Measurements from ENCODE around the gene SIRPG. TPM values are rescaled to one million over a fixed set of nuclear protein-coding genes. Genes with fewer than 3 reads are reported as not detected.
A peak's percentile ranks its signal among the peaks of the same experiment; 100 is the strongest.

The SIRPG gene
- total and polyA plus RNA-seq, 2 of the 8 experiments (the other 6 are each of a cell fraction or from before 2014, with no cell fraction given): 0.08 TPM; not detected in 1

GRCh38 chr20:1633535-1633934 is 24.0 kb downstream of the SIRPG start:
- ChIA-PET POLR2A (ENCODE audit: partially characterized antibody) (no interaction called here), CTCF (ENCODE audit: partially characterized antibody) (no interaction called here)
- Histone ChIP-seq H3K4me2 (ENCODE audit: insufficient read depth in 1 of 2, low read depth in 2 of 2, low read length in 2 of 2) (no peak overlapping the region), H3K4ac (replicated peaks; ENCODE audit: insufficient read length, low read depth, low read length) (no peak overlapping the region), H2BK15ac (ENCODE audit: low read length) (no peak overlapping the region; the same call in 1 of the 2 replicates), H3K27ac (ENCODE audit: low read depth, low read length) (no peak overlapping the region), H2BK12ac (ENCODE audit: low read depth, low read length) (no peak overlapping the region), H2BK20ac (ENCODE audit: low read length) (0 out of 2 replicates have a peak overlapping the region, but pooled peaks have one; percentile 80), H3K9me3 (ENCODE audit: insufficient read depth in 2 of 2, low read depth in 1 of 2, low read length in 1 of 2) (no peaks in the 10 kb centered on the region), H4K20me1 (replicated peaks in 1 of 2; ENCODE audit: control insufficient read depth in 1 of 2, insufficient read depth in 2 of 2, low read length in 2 of 2) (no peaks in the 10 kb centered on the region), H3K56ac (replicated peaks; ENCODE audit: insufficient read length, low read depth, low read length) (no peak overlapping the region), H2BK120ac (replicated peaks; ENCODE audit: low read depth, low read length) (peak overlapping the region; percentile 36), H3K36me3 (ENCODE audit: control insufficient read depth in 2 of 4, insufficient read depth in 4 of 4, low read length in 3 of 4) (no peaks in the 10 kb centered on the region), H2BK5ac (ENCODE audit: low read depth, low read length) (no peak overlapping the region), H4K8ac (ENCODE audit: extremely low read depth, insufficient read depth, low read length) (no peak overlapping the region), H3K4me1 (replicated peaks in 1 of 4; ENCODE audit: control insufficient read depth in 3 of 4, insufficient read depth in 4 of 4, low read length in 3 of 4) (peaks cover 0 to 9% (median 4%) of the 10 kb centered on the region in 4 experiments; a peak in 4 of 7 replicates), H3K27me3 (replicated peaks in 1 of 4; ENCODE audit: control insufficient read depth in 3 of 4, extremely low read depth in 1 of 4, insufficient read depth in 3 of 4, low read length in 3 of 4) (no peaks in the 10 kb centered on the region), H3K79me1 (ENCODE audit: low read depth, low read length) (no peaks in the 10 kb centered on the region), H4K91ac (replicated peaks; ENCODE audit: insufficient read length, low read length) (no peak overlapping the region), H4K5ac (ENCODE audit: insufficient read length, low read depth, low read length) (no peak overlapping the region), H3K4me3 (ENCODE audit: extremely low read depth in 1 of 4, insufficient read depth in 2 of 4, low read depth in 3 of 4, low read length in 4 of 4) (no peak overlapping the region), H3K9ac (replicated peaks in 1 of 4; ENCODE audit: extremely low read depth in 1 of 4, low read depth in 3 of 4, low read length in 3 of 4) (no peak overlapping the region), H3K23me2 (ENCODE audit: low read depth, low read length) (no peaks in the 10 kb centered on the region), H3K14ac (ENCODE audit: insufficient read length) (no peak overlapping the region), H3K23ac (ENCODE audit: insufficient read length) (no peak overlapping the region), H3K79me2 (ENCODE audit: control insufficient read depth in 1 of 2, insufficient read depth in 2 of 2, low read length in 2 of 2) (no peaks in the 10 kb centered on the region), H2AK5ac (ENCODE audit: low read depth, low read length) (no peak overlapping the region), H2AFZ (ENCODE audit: low read length) (no peak overlapping the region), H3K18ac (ENCODE audit: extremely low read depth, low read length) (no peak overlapping the region)
- FAIRE-seq (no peak), DNase-seq (ENCODE audit: low read depth in 1 of 2, low spot score in 2 of 2) (no peak)
- 93% methylated on average over 4 of the region's 4 CpGs; no CpG with 5 or more reads in 1 of the 2 experiments for WGBS, 2 experiments (ENCODE audit: extremely low coverage in 1 of 2, insufficient coverage in 1 of 2, insufficient read length in 1 of 2, insufficient replicate concordance in 2 of 2, low coverage in 1 of 2, low lambda C conversion rate in 2 of 2, missing lambda C conversion rate in 1 of 2)
- no peak for TF ChIP-seq ZNF274 (IDR thresholded peaks at IDR 0.05; ENCODE audit: borderline replicate concordance, extremely low read depth, low read length)
- TF ChIP-seq YY1 (IDR thresholded peaks at IDR 0.05; ENCODE audit: low read depth, low read length): no peak
- no peak for TF ChIP-seq GABPA (IDR thresholded peaks at IDR 0.05; ENCODE audit: borderline replicate concordance, insufficient read depth, low read length)
- no peak for TF ChIP-seq MAFK (IDR thresholded peaks at IDR 0.05; ENCODE audit: low read depth, low read length)
- TF ChIP-seq KDM5A (IDR thresholded peaks at IDR 0.05; ENCODE audit: low read length): no peak
- no peak for TF ChIP-seq EZH2 (IDR thresholded peaks at IDR 0.05; ENCODE audit: low read depth, low read length, severe bottlenecking)
- TF ChIP-seq JUND (IDR thresholded peaks at IDR 0.05; ENCODE audit: low read length): no peak
- TF ChIP-seq RNF2 (IDR thresholded peaks at IDR 0.05; ENCODE audit: borderline replicate concordance, low read depth, low read length, missing control alignments, poor library complexity, severe bottlenecking): no peak
- TF ChIP-seq HDAC2 (IDR thresholded peaks at IDR 0.05; ENCODE audit: borderline replicate concordance in 1 of 2, low read depth in 2 of 2, low read length in 2 of 2): no peak
- no peak for TF ChIP-seq CHD2 (IDR thresholded peaks at IDR 0.05; ENCODE audit: low read length)
- no peak for TF ChIP-seq RBBP5 (IDR thresholded peaks at IDR 0.05; ENCODE audit: borderline replicate concordance, low read depth, low read length)
